Osteoblast (primary cell): ENCODE measurements around the gene TCF12. TPM values are rescaled to one million over a fixed set of nuclear protein-coding genes. Genes with fewer than 3 reads are reported as not detected.
A peak's percentile ranks its signal among the peaks of the same experiment; 100 is the strongest.

Experiments
- DNase-seq: peaks from one replicate; pipeline ENCODE4 v3.0.0; 2011; ENCODE audit warnings: low spot score, mixed read lengths; ENCODE audit not compliant: insufficient read length; ENCODE audit errors: missing footprints
- H2AFZ ChIP-seq: 2 replicates; pipeline ENCODE4 v1.6.0; 2011; ENCODE audit warnings: mild to moderate bottlenecking, low read length
- H3K27ac ChIP-seq: 2 replicates; pipeline ENCODE4 v1.5.1; 2011; ENCODE audit warnings: mild to moderate bottlenecking, low read depth, low read length, moderate library complexity
- H3K27me3 ChIP-seq: 2 replicates; pipeline ENCODE4 v1.6.0; 2012; ENCODE audit warnings: mild to moderate bottlenecking, control low read depth, inconsistent platforms, low read length, moderate library complexity; ENCODE audit not compliant: insufficient read depth
- H3K36me3 ChIP-seq: 2 replicates; pipeline ENCODE4 v1.5.1; 2011; ENCODE audit warnings: mild to moderate bottlenecking, low read length, control low read depth, moderate library complexity; ENCODE audit not compliant: insufficient read depth
- H3K4me1 ChIP-seq: 2 replicates; pipeline ENCODE4 v1.5.1; 2011; ENCODE audit warnings: mild to moderate bottlenecking, low read length, control low read depth, moderate library complexity; ENCODE audit not compliant: insufficient read depth
- H3K4me2 ChIP-seq: 2 replicates; pipeline ENCODE4 v1.6.0; 2011; ENCODE audit warnings: mild to moderate bottlenecking, low read length; ENCODE audit not compliant: insufficient read depth
- H3K4me3 ChIP-seq: fragments of 200-600 bp; sonication (generic); 3 replicates; pipeline ENCODE4 v1.5.1; 2012; ENCODE audit warnings: mild to moderate bottlenecking, low read length, inconsistent platforms; ENCODE audit not compliant: insufficient read depth
- H3K79me2 ChIP-seq: 2 replicates; pipeline ENCODE4 v1.6.0; 2012; ENCODE audit warnings: mild to moderate bottlenecking, low read length, control low read depth, inconsistent platforms; ENCODE audit not compliant: insufficient read depth
- H3K9me3 ChIP-seq: 2 replicates; pipeline ENCODE4 v1.5.1; 2011; ENCODE audit warnings: low read depth, low read length, control low read depth
- H4K20me1 ChIP-seq: 2 replicates; pipeline ENCODE4 v1.6.0; 2012; ENCODE audit warnings: mild to moderate bottlenecking, low read length, control low read depth; ENCODE audit not compliant: insufficient read depth
- CTCF ChIP-seq: IDR thresholded peaks from 2 replicates; pipeline ENCODE4 v1.5.1; 2011; ENCODE audit warnings: mild to moderate bottlenecking, low read depth, low read length, moderate library complexity; ENCODE audit errors: extremely low read depth
- total RNA-seq: library from RNA; depleted of rRNA; stranded (reverse); fragments of >200 nt; gene quantifications from 2 replicates; pipeline ENCODE4 v1.2.3, GENCODE V29; 2012

The TCF12 gene
- total RNA-seq, 1 donor, result 86.5 TPM

GRCh38 chr15:57172925-57173324 lies 254.5 kb downstream of the TCF12 start:
- peak; percentile 39 for DNase-seq
- Histone ChIP-seq H3K27me3 (no peaks in the 10 kb centered on the region), H3K4me3 (no peak overlapping the region), H2AFZ (no peak overlapping the region), H3K4me1 (peaks cover 1% of the 10 kb centered on the region), H3K9me3 (no peaks in the 10 kb centered on the region), H3K36me3 (no peaks in the 10 kb centered on the region), H3K4me2 (no peak overlapping the region), H3K79me2 (peaks cover 4% of the 10 kb centered on the region), H4K20me1 (no peaks in the 10 kb centered on the region), H3K27ac (no peak overlapping the region)
- no peak for TF ChIP-seq CTCF

- Histone ChIP-seq H3K36me3 (peaks cover 7% of the 10 kb centered on the region), H3K9me3 (no peaks in the 10 kb centered on the region), H3K27ac (peak overlapping the region; percentile 36), H3K79me2 (no peaks in the 10 kb centered on the region), H3K27me3 (no peaks in the 10 kb centered on the region), H3K4me2 (peak overlapping the region; percentile 9), H3K4me3 (no peak overlapping the region), H3K4me1 (no peaks in the 10 kb centered on the region), H2AFZ (no peak overlapping the region), H4K20me1 (no peaks in the 10 kb centered on the region)
- TF ChIP-seq CTCF, result no peak
- no peak for DNase-seq
Measured at GRCh38 chr15:57183041-57183440, 264.6 kb downstream of the TCF12 start.

GRCh38 chr15:57183614-57184344 lies 265.3 kb downstream of the TCF12 start:
- TF ChIP-seq CTCF, result no peak
- Histone ChIP-seq H3K79me2 (no peaks in the 10 kb centered on the region), H3K36me3 (peaks cover 7% of the 10 kb centered on the region), H3K9me3 (no peaks in the 10 kb centered on the region), H3K4me3 (no peak overlapping the region), H3K27ac (peak overlapping the region; percentile 36), H3K4me1 (no peaks in the 10 kb centered on the region), H3K4me2 (peak overlapping the region; percentile 9), H4K20me1 (no peaks in the 10 kb centered on the region), H2AFZ (no peak overlapping the region), H3K27me3 (no peaks in the 10 kb centered on the region)
- no peak for DNase-seq

GRCh38 chr15:57184502-57184901 lies 266.1 kb downstream of the TCF12 start:
- Histone ChIP-seq H3K4me3 (no peak overlapping the region), H3K4me1 (no peaks in the 10 kb centered on the region), H3K27ac (no peak overlapping the region), H3K36me3 (peaks cover 7% of the 10 kb centered on the region), H3K4me2 (no peak overlapping the region), H4K20me1 (no peaks in the 10 kb centered on the region), H2AFZ (no peak overlapping the region), H3K79me2 (no peaks in the 10 kb centered on the region), H3K9me3 (no peaks in the 10 kb centered on the region), H3K27me3 (no peaks in the 10 kb centered on the region)
- peak; percentile 13 for DNase-seq
- TF ChIP-seq CTCF, result no peak
